ENCODE results near the gene EGFL7.
"Not testable (repeated sequence)": the region's sequence is repeated elsewhere in the genome, so short reads cannot be mapped to it uniquely, and the experiment has no call there.

The EGFL7 gene

GRCh38 chr9:136625101-136626065 lies 37.3 kb upstream of the EGFL7 start:
- no peak for DNase-seq

- no peak for DNase-seq
Observed at GRCh38 chr9:136626066-136626725, 36.5 kb upstream of the EGFL7 start.

GRCh38 chr9:136626740-136627642 lies 35.7 kb upstream of the EGFL7 start:
- no peak for DNase-seq

GRCh38 chr9:136627703-136628102 lies 35.0 kb upstream of the EGFL7 start:
- no peak for DNase-seq

DNA sequence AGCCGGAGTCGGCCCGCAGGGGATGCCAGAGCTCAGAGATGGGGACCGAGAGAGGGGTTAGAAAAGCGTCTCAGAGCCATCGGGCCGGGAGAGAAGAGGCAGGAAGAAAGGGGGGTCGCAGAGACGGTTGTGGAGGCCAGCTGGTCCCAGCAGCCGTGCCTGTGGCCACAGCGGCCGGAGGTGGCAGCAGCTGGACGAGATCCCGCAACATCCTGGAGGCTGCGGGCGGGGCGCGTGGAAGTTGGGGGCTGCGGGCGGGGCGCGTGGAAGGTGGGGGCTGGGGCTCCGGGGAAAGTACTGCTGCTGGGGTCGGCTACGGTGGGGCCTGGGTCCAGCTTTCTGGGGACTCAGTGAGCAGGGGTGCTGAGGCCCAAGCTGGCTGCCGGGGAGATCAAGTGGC lies 34.4 kb upstream of the EGFL7 start:
- no peak for DNase-seq

- no peak for DNase-seq
Observed at GRCh38 chr9:136629001-136629878, 33.5 kb upstream of the EGFL7 start.

DNA sequence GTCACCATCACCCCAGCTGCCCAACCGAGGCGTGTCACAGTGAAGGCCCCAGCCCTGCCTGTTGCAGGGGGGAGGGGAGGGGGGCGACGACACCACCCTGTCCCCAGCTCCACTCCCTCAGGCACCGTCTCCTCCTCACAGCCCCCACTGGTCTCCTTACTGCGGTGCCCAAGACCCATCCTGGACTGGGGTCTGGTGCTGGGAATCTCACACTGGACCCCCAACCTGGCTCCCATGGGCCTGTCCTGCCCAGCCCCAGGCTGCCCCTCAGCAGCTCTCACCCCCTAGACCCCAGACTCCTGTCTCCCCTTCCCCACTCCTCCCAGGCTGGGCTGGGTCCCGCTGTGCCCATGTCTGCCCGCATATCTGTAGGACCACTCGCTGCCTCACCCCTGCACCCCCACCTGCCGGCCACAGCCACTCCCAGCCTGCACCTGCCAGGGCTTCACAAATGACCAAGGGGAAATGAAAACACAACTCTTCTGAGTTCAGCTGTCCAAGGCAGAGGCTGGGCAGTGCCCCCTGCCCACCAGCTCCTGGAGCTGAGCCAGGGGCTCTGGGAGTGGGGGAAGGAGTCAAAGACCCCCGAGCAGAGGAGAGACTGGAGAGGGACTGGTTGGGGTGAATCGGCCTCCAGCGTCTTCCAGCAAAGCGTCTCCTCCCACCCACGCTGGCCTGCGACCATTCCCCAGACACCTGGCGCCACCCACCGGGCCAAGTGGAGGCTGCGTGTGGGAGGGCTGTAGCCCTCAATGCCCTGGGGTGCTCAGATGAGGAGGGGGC lies 32.6 kb upstream of the EGFL7 start:
- DNase-seq, result no peak

- DNase-seq, result no peak
Observed at GRCh38 chr9:136630662-136630992, 32.1 kb upstream of the EGFL7 start.

DNA sequence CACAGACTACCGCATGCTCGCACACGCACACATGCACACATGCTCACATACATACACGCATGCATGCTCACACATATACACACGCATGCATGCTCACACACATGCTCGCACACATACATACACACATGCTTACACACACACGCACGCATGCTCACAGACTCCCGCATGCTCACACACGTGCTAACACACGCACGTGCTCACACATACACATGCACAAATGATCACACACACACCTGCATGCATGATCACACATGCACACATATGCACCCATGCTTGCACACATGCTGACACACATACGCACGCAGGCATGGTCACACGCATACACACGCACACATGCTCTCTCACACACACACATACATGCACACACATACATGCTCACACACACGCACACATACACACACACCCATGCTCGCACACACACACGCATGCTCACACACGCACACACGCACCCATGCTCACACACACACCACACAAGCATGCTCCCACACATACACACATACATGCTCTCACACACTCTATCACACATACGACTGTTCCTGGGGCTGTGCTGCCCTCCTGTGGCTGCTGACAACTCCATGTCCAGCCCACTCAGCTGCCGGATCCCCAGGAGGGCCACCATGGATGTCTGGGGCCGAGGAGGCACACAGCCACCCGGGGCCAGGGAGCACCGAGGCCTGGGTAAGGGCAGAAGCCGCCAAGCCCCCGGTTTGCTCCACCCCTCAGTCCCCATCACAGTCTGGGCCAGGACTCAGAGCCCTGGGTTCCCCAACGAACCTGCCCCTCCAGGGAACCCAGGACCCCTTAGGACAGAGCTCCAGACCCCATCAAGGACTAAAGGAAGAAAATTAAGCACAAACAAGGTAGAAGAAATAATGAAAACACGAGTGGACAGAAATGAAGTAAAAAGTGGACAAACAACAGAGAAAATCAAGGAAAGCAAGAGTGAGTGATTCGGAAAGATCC lies 31.4 kb upstream of the EGFL7 start:
- no peak for DNase-seq

- DNase-seq, result not testable (repeated sequence)
Observed at GRCh38 chr9:136632072-136632471, 30.6 kb upstream of the EGFL7 start.

DNA sequence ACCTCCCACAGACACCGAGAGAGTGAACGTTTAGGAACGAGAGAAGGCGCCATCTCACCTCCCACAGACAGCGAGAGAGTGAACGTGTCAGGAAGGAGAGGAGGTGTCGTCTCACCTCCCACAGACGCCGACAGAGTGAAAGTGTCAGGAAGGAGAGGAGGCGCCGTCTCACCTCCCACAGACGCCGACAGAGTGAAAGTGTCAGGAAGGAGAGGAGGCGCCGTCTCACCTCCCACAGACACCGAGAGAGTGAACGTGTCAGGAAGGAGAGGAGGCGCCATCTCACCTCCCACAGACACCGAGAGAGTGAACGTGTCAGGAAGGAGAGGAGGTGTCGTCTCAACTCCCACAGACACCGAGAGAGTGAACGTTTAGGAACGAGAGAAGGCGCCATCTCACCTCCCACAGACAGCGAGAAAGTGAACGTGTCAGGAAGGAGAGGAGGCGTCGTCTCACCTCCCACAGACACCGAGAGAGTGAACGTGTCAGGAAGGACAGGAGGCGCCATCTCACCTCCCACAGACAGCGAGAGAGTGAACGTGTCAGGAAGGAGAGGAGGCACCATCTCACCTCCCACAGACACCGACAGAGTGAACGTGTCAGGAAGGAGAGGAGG lies 30.1 kb upstream of the EGFL7 start:
- not testable (repeated sequence) for DNase-seq

GRCh38 chr9:136634904-136635303 lies 27.8 kb upstream of the EGFL7 start:
- no peak for DNase-seq

DNA sequence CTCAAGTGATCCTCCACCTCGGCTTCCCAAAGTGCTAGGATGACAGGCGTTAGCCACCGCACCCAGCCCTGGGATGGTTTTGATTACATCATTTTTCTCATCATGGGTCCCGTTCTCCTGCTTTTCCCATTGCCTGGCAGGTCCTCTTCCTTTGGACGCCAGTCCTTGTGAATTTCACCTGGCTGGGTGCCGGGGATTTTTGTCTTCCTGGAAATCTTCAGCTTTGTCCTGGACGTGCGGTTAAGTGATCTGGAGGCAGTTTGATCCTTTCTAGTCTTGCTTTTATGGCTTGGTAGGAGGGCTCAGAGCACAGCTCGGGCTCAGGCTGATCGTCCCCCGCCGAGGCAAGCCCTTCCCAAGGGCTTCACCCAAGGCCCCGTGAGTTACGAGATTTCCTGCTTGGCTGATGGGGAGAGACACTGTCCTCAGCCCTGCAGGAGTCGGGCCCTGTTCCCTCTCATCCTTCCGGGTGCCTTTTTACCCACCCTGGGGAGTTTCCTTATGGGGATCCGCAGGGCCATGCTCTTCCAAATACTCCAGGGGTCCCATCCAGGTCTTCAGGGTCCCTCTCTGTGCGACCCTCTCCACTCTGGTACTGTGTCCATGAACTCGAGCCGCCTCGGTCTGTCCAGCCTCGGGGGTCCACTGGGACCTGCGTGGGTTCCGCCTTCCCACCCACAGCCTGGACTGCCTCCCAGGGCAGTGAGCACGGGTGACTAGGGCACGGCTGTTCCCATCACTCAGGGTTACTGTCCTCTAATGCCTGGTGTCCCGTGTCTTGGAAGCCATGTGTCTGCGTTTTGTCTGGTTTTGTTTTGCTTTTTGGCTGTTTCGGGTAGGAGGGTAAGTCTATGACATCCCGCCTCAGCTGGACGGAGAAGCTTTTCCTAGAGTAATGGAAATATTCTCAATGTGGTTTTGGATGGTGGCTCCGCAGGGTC lies 22.3 kb upstream of the EGFL7 start:
- no peak for DNase-seq

GRCh38 chr9:136642439-136642921 lies 20.2 kb upstream of the EGFL7 start:
- DNase-seq, result no peak

- DNase-seq, result no peak
Observed at GRCh38 chr9:136643596-136644342, 18.9 kb upstream of the EGFL7 start.

DNA sequence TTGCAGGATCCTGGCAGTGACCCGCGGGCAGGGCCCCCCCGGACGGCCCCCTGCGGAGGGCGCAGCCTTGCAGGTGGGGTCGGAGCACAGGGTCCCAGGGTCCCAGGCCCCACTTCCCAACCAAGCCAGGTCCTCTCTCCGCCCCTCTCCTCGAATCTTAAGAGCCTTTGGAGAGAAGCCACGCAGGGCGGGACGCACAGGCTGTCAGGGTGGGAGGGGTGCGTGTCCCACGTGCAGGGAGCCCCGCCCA lies 18.4 kb upstream of the EGFL7 start:
- no peak for DNase-seq

DNA sequence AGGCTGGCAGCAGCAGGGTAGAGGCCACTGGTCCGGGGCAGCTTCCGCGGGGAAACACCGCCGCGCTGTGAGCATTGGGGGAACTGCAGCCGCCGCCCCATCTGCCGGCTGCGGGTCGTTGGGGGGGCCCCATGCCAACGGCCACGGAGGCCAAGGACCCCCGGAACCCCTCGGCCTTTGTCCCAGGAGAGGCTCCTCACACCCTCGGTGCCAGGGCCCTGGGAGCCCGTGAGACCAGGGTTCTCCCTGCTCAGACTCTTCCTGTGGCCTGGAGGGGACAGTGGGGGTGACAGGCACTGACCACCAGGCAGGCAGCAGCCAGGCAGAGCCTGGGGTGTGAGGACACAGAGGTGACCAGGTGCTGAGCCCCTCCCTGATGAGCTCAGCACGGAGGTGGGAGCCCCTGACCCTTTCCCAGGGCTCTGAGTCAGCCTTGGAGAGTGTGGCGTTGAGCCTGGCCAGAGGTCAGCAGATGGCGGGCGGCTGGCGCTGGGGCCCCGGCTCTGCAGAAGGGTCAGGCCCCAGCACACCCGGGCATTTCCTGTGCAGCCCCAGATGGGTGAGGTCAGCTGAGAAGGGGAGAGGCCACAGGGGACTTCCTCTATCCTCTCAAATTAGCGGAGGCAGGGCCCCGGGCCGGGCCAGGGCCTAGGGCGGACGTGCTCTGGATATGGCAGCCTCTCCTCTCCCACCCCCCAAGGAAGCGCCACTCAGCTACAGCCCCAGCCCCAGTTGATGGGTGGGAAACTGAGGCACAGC lies 17.9 kb upstream of the EGFL7 start:
- DNase-seq, result no peak
